K562 (cell line): Measurements from ENCODE around the gene ZFPM1.

Experiments used
- CEBPB ChIP-seq: fragments of 450-650 bp; IDR thresholded peaks from 2 replicates; pipeline ENCODE4 v1.6.1; 2016; ENCODE audit warnings: missing genetic modification characterization, missing compliant biosample characterization
- CTCF ChIP-seq, 3 experiments: IDR thresholded peaks in 2 of 3; conservative IDR thresholded peaks in 1 of 3; 2 replicates each; pipeline ENCODE4 v1.5.1; 2011 to 2012; ENCODE audit warnings: low read length in 3 of 3, mild to moderate bottlenecking in 3 of 3, control low read depth in 2 of 3, improper control_type of control experiment in 1 of 3, inconsistent platforms in 1 of 3, low read depth in 1 of 3, mixed read lengths in 1 of 3, moderate library complexity in 1 of 3; ENCODE audit not compliant: insufficient read depth in 2 of 3
- E2F4 ChIP-seq: sonication (generic); formaldehyde crosslinking; IDR thresholded peaks from 2 replicates; pipeline ENCODE4 v1.8.0; 2022; ENCODE audit warnings: mild to moderate bottlenecking, low read depth, missing genetic modification reagents
- JUN ChIP-seq, 2 experiments: sonication (generic) in 1 of 2; formaldehyde crosslinking in 1 of 2; IDR thresholded peaks; 2 replicates each; pipeline versions ENCODE4 v1.6.1 to v1.8.0; 2012 to 2022; ENCODE audit warnings: borderline replicate concordance in 2 of 2, mild to moderate bottlenecking in 2 of 2, improper control_type of control experiment in 1 of 2, low read depth in 1 of 2, low read length in 1 of 2, missing genetic modification reagents in 1 of 2
- NR2C2 ChIP-seq, 2 experiments: fragments of 200-800 bp in 1 of 2; sonication (Bioruptor generic) in 1 of 2; sonication (generic) in 1 of 2; formaldehyde crosslinking in 1 of 2; IDR thresholded peaks; 2 replicates each; pipeline versions ENCODE4 v1.6.1 to v1.8.0; 2016 to 2022; ENCODE audit warnings: mild to moderate bottlenecking in 1 of 2, missing compliant biosample characterization in 1 of 2, missing genetic modification characterization in 1 of 2, missing genetic modification reagents in 1 of 2
- STAG1 ChIP-seq: sonication (generic); formaldehyde crosslinking; IDR thresholded peaks from 2 replicates; pipeline ENCODE4 v1.5.0; 2020; ENCODE audit warnings: missing genetic modification reagents, borderline replicate concordance
- ZZZ3 ChIP-seq: fragments of 450-650 bp; IDR thresholded peaks from 2 replicates; pipeline ENCODE4 v1.6.1; 2016; ENCODE audit warnings: antibody characterized with exemption, mild to moderate bottlenecking, moderate library complexity

- TF ChIP-seq NR2C2 (CRISPR knock-in tag; IDR thresholded peaks at IDR 0.05) (no peak), NR2C2 (tag; IDR thresholded peaks at IDR 0.05) (no peak), CEBPB (no peak), E2F4 (no peak), CTCF (IDR thresholded peaks at IDR 0.05 in 2 of 3, conservative IDR thresholded peaks at IDR 0.05 in 1 of 3; ENCODE audit: insufficient read depth in 2 of 3, low read depth in 1 of 3, low read length in 3 of 3) (no peak), STAG1 (CRISPR knock-in tag) (no peak), ZZZ3 (no peak), JUN (IDR thresholded peaks at IDR 0.05; ENCODE audit: borderline replicate concordance, low read depth, low read length) (no peak), JUN (CRISPR knock-in tag; IDR thresholded peaks at IDR 0.05; ENCODE audit: borderline replicate concordance) (no peak)
Observed at GRCh38 chr16:88418869-88419268, 34.2 kb upstream of the ZFPM1 start.
